T-helper 1 cell treated with Interleukin-12 subunit alpha and Interleukin-12 subunit beta and Interleukin-4 antibody, amounts not matched to agents 30 μg/mL and 1 μg/mL, for 36 hours (primary cell): ENCODE data around the gene CCSER1.

Experiments
- H3K27ac Mint-ChIP-seq: one replicate; pipeline ENCODE4 v1.8.0; 2021; ENCODE audit warnings: mild to moderate bottlenecking, mixed read lengths
- H3K27me3 Mint-ChIP-seq: one replicate; pipeline ENCODE4 v1.8.0; 2021; ENCODE audit warnings: low read depth, mixed read lengths
- H3K36me3 Mint-ChIP-seq: one replicate; pipeline ENCODE4 v1.8.0; 2021; ENCODE audit warnings: low read depth, mixed read lengths
- H3K4me1 Mint-ChIP-seq: one replicate; pipeline ENCODE4 v1.8.0; 2021; ENCODE audit warnings: low read depth, mixed read lengths
- H3K4me3 Mint-ChIP-seq: one replicate; pipeline ENCODE4 v1.8.0; 2021; ENCODE audit warnings: mild to moderate bottlenecking, moderate library complexity, mixed read lengths
- H3K9me3 Mint-ChIP-seq: one replicate; pipeline ENCODE4 v1.8.0; 2021; ENCODE audit warnings: mixed read lengths

Gene CCSER1

GRCh38 chr4:91019513-91019912 lies 892.3 kb downstream of the CCSER1 start:
- H3K36me3 Mint-ChIP-seq, result no peaks in the 10 kb centered on the region
- H3K27me3 Mint-ChIP-seq, result no peaks in the 10 kb centered on the region
- H3K4me1 Mint-ChIP-seq, result no peaks in the 10 kb centered on the region
- H3K27ac Mint-ChIP-seq, result no peak overlapping the region
- no peak overlapping the region for H3K4me3 Mint-ChIP-seq
- H3K9me3 Mint-ChIP-seq, result no peaks in the 10 kb centered on the region

- no peak overlapping the region for H3K27ac Mint-ChIP-seq
- no peaks in the 10 kb centered on the region for H3K4me1 Mint-ChIP-seq
- H3K9me3 Mint-ChIP-seq, result no peaks in the 10 kb centered on the region
- no peaks in the 10 kb centered on the region for H3K36me3 Mint-ChIP-seq
- H3K27me3 Mint-ChIP-seq, result no peaks in the 10 kb centered on the region
- no peak overlapping the region for H3K4me3 Mint-ChIP-seq
Measured at GRCh38 chr4:91025241-91026148, 898.3 kb downstream of the CCSER1 start.

DNA sequence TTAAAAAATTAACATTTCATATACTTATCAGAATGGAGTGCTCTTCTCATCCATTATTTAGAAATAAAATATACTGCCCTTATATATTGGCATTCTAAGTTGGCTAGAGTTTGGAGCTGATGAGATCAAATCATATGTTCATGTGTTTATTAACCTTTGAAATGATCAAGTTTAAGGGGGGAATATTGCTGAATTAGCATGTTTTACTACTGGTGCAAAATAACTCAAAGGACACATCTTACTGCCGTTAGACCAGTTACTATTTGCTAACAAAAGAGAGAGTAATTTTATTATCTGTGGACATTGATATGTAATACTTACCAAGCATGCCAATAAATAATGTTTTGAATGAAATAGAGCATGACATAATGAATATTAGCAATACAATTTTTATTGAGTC lies 901.0 kb downstream of the CCSER1 start:
- Mint-ChIP-seq H3K4me1 (no peaks in the 10 kb centered on the region), H3K9me3 (no peaks in the 10 kb centered on the region), H3K27ac (no peak overlapping the region), H3K27me3 (no peaks in the 10 kb centered on the region), H3K4me3 (no peak overlapping the region), H3K36me3 (no peaks in the 10 kb centered on the region)

GRCh38 chr4:91031761-91032160 lies 904.6 kb downstream of the CCSER1 start:
- no peaks in the 10 kb centered on the region for H3K36me3 Mint-ChIP-seq
- H3K27me3 Mint-ChIP-seq, result no peaks in the 10 kb centered on the region
- no peak overlapping the region for H3K27ac Mint-ChIP-seq
- H3K4me1 Mint-ChIP-seq, result no peaks in the 10 kb centered on the region
- H3K9me3 Mint-ChIP-seq, result no peaks in the 10 kb centered on the region
- no peak overlapping the region for H3K4me3 Mint-ChIP-seq

DNA sequence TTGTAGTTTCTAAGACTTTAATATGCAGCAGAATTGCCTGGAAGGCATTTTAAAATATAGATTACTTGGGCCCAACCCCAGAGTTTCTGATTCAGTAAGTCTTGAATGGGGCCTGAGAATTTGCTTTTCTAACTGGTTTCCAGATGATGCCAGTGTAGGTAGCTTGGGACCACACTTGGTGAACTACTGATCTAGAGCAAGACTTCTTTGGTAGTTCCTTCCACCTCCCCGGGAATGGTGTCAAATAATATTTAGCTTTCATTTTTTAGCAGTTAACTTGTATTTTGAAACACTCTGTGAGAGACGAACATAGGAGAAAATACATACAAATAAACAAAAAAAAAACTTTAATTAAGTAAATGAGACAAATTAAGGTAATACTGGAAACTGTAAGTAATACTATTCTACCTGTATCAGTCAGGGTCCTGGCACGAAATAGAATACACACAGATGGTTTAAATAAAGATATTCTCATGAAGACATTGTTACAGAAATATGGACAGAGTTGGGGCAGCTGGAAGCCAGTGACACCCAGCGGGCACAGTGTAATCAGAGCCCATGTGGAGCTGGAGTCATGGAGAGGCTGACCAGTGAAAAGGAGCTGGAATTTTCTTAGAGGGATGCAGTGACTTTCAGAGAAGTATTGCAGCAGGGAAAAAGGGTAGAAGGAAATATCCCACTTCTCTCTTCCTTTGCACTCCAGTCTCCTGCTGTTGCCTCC lies 905.7 kb downstream of the CCSER1 start:
- H3K36me3 Mint-ChIP-seq, result no peaks in the 10 kb centered on the region
- no peak overlapping the region for H3K27ac Mint-ChIP-seq
- H3K4me3 Mint-ChIP-seq, result no peak overlapping the region
- H3K9me3 Mint-ChIP-seq, result no peaks in the 10 kb centered on the region
- no peaks in the 10 kb centered on the region for H3K4me1 Mint-ChIP-seq
- H3K27me3 Mint-ChIP-seq, result no peaks in the 10 kb centered on the region

DNA sequence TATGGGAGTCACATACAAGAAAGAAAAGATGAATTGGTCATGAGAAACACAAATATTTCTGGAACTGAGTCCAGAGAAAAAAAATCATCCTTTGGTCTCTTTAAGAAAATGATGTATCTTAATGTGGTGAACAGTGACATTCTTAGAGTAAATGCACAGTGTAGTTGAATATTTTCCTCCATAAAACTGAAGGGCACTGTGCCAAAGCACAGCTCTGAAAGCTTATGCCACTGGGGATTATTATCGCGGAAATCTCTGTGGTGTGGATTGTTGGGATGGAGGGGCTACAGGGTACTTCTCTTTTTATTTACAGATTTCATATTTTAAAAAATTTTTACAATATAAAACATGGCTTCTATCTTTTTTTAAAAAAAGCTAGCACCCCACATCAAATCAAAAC lies 908.1 kb downstream of the CCSER1 start:
- no peak overlapping the region for H3K4me3 Mint-ChIP-seq
- H3K9me3 Mint-ChIP-seq, result no peaks in the 10 kb centered on the region
- H3K27ac Mint-ChIP-seq, result no peak overlapping the region
- no peaks in the 10 kb centered on the region for H3K4me1 Mint-ChIP-seq
- H3K27me3 Mint-ChIP-seq, result no peaks in the 10 kb centered on the region
- no peaks in the 10 kb centered on the region for H3K36me3 Mint-ChIP-seq

- H3K4me1 Mint-ChIP-seq, result no peaks in the 10 kb centered on the region
Measured at GRCh38 chr4:91037951-91038350, 910.8 kb downstream of the CCSER1 start.

GRCh38 chr4:91057871-91058270 lies 930.7 kb downstream of the CCSER1 start:
- no peaks in the 10 kb centered on the region for H3K36me3 Mint-ChIP-seq
- H3K4me1 Mint-ChIP-seq, result no peaks in the 10 kb centered on the region
- H3K27me3 Mint-ChIP-seq, result no peaks in the 10 kb centered on the region
- no peaks in the 10 kb centered on the region for H3K9me3 Mint-ChIP-seq
- H3K4me3 Mint-ChIP-seq, result no peak overlapping the region
- no peak overlapping the region for H3K27ac Mint-ChIP-seq

More at GRCh38 chr4:91037951-91038350, 910.8 kb downstream of the CCSER1 start:
- H3K36me3 Mint-ChIP-seq, result no peaks in the 10 kb centered on the region
- no peak overlapping the region for H3K27ac Mint-ChIP-seq
- H3K4me3 Mint-ChIP-seq, result no peak overlapping the region
- H3K9me3 Mint-ChIP-seq, result peaks cover 4% of the 10 kb centered on the region
- no peaks in the 10 kb centered on the region for H3K27me3 Mint-ChIP-seq

DNA sequence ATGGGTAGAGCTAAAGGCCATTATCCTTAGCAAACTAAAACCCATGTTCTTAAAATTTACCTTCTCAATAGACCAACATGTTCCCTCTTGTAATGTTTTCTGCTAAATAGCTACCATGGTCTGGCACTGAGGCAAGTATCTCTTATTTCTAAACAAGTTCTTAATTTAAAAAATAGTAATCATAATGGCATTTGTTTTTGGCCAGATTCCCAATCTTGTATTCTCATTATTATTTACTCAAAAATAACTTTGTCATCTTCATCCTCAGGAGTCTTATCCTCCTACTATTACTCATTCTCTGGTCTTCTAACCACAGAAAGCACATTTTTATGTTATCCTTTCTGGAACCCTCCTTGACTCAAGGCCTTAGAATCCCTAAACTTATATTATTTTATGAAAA lies 931.2 kb downstream of the CCSER1 start:
- Mint-ChIP-seq H3K27ac (no peak overlapping the region), H3K9me3 (no peaks in the 10 kb centered on the region), H3K27me3 (no peaks in the 10 kb centered on the region), H3K4me1 (no peaks in the 10 kb centered on the region), H3K4me3 (no peak overlapping the region), H3K36me3 (no peaks in the 10 kb centered on the region)

GRCh38 chr4:91064157-91064853 lies 937.1 kb downstream of the CCSER1 start:
- H3K27ac Mint-ChIP-seq, result no peak overlapping the region
- no peaks in the 10 kb centered on the region for H3K27me3 Mint-ChIP-seq
- no peak overlapping the region for H3K4me3 Mint-ChIP-seq
- no peaks in the 10 kb centered on the region for H3K9me3 Mint-ChIP-seq
- H3K4me1 Mint-ChIP-seq, result no peaks in the 10 kb centered on the region
- H3K36me3 Mint-ChIP-seq, result no peaks in the 10 kb centered on the region

GRCh38 chr4:91065117-91065516 lies 937.9 kb downstream of the CCSER1 start:
- H3K4me3 Mint-ChIP-seq, result no peak overlapping the region
- H3K9me3 Mint-ChIP-seq, result no peaks in the 10 kb centered on the region
- H3K36me3 Mint-ChIP-seq, result no peaks in the 10 kb centered on the region
- no peaks in the 10 kb centered on the region for H3K27me3 Mint-ChIP-seq
- H3K4me1 Mint-ChIP-seq, result no peaks in the 10 kb centered on the region
- H3K27ac Mint-ChIP-seq, result no peak overlapping the region

DNA sequence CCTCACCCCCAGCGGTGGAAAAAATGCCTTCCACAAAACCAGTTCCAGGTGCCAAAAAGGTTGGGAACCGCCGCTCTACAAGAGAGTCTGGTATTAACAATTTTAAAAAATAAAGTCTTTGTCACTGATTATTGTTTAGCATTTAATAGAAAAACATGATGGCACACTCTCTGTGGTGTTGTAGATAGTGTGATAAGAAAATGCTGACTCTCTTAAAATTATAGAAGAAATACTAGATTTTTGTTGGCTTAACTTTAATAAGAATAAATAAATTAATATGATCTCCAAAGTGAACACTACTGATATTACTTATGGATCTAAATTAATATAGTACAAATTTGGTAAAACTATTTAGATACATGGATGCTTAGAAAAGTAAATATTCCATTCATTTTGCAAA lies 943.5 kb downstream of the CCSER1 start:
- Mint-ChIP-seq H3K36me3 (no peaks in the 10 kb centered on the region), H3K4me3 (no peak overlapping the region), H3K4me1 (no peaks in the 10 kb centered on the region), H3K27me3 (no peaks in the 10 kb centered on the region), H3K9me3 (no peaks in the 10 kb centered on the region), H3K27ac (no peak overlapping the region)

- H3K27me3 Mint-ChIP-seq, result no peaks in the 10 kb centered on the region
- H3K9me3 Mint-ChIP-seq, result peaks cover 8% of the 10 kb centered on the region
- no peaks in the 10 kb centered on the region for H3K36me3 Mint-ChIP-seq
- no peaks in the 10 kb centered on the region for H3K4me1 Mint-ChIP-seq
- H3K4me3 Mint-ChIP-seq, result no peak overlapping the region
- H3K27ac Mint-ChIP-seq, result no peak overlapping the region
Measured at GRCh38 chr4:91076147-91076546, 949.0 kb downstream of the CCSER1 start.

DNA sequence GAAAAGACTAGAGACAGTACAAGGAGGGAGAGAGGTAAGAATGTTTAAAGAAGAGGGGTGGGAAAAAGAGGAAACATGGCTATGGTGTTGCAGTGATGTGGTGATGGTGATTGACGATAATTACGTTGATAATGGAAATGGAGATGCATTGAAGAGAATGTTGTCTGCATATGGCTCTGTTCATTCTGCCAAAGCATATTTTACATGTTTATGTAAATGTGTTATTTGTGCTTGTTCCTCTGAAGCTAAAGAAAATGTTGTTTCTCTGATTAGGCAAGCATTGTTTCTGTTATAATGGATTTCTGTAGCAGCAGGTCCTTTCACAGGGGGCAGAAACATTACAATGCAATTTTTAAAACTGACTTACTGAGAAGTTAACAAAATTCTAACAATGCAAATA lies 958.8 kb downstream of the CCSER1 start:
- Mint-ChIP-seq H3K27me3 (no peaks in the 10 kb centered on the region), H3K4me1 (no peaks in the 10 kb centered on the region), H3K4me3 (no peak overlapping the region), H3K27ac (no peak overlapping the region), H3K36me3 (no peaks in the 10 kb centered on the region), H3K9me3 (no peaks in the 10 kb centered on the region)

GRCh38 chr4:91087743-91088142 lies 960.5 kb downstream of the CCSER1 start:
- no peak overlapping the region for H3K4me3 Mint-ChIP-seq
- no peaks in the 10 kb centered on the region for H3K4me1 Mint-ChIP-seq
- no peaks in the 10 kb centered on the region for H3K9me3 Mint-ChIP-seq
- no peaks in the 10 kb centered on the region for H3K27me3 Mint-ChIP-seq
- no peak overlapping the region for H3K27ac Mint-ChIP-seq
- no peaks in the 10 kb centered on the region for H3K36me3 Mint-ChIP-seq
